ENCODE data around the gene TAGLN2. TPM values are rescaled to one million over a fixed set of nuclear protein-coding genes. Genes with fewer than 3 reads are reported as not detected.
A peak's percentile ranks its signal among the peaks of the same experiment; 100 is the strongest.

The TAGLN2 gene
- total and polyA plus RNA-seq, 10 of the 15 experiments (the other 5 are each of a cell fraction or from before 2014, with no cell fraction given) = 155 to 611 (median 363) TPM

DNA sequence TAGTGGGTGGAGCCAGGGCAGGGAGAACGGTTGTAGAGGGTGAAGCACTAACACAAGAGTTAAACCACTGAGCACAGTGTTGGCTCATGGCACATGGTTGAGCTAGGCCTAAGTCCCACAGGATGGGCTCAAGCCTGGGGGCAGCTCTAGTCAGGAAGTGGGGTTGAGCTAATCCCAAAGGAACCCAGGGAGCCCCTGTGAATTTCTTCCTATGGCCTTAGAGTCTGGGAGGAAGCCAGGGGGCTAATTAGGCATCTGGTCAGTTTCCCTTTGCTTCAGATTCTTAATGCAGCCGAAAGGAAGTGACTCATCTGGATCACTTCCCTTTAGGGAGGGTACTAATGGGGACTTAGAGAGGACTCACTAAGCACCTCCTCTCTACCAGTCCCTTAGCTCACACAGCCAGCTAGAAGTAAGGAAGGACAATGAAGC, 35.5 kb downstream of the TAGLN2 start:
- SMC1A ChIA-PET (ENCODE audit: uncharacterized antibody, unreplicated experiment) = interaction anchor here (0.6 to 12.2 kb wide), 22 partner anchors 10 to 1297 kb away, joined by 3 to 289 read pairs (median 5); partner anchors contain the start of genes CFAP45, DUSP23, FCRL6 and PIGM
- peak; percentile 64 for FAIRE-seq
- H3K36me3 ChIP-seq (ENCODE audit: control insufficient read depth in 2 of 2, insufficient read depth in 2 of 2, low read length in 1 of 2) = no peaks in the 10 kb centered on the region
- RAD21 ChIA-PET (ENCODE audit: unreplicated experiment) = interaction anchor here (0.6 to 7.6 kb wide), 23 partner anchors 9 to 677 kb away, joined by 3 to 153 read pairs (median 4); partner anchors contain the start of genes FCRL6, SLAMF8 and TAGLN2
- H2AFZ ChIP-seq (ENCODE audit: control insufficient read depth, low read depth, low read length) = peak overlapping the region; percentile 60
- peak overlapping the region; percentile 75 for H3K4me2 ChIP-seq (ENCODE audit: control insufficient read depth, insufficient read depth)
- no peaks in the 10 kb centered on the region for H3K79me2 ChIP-seq (ENCODE audit: control insufficient read depth, insufficient read depth, low read length)
- H3K27me3 ChIP-seq (replicated peaks in 1 of 2; ENCODE audit: control insufficient read depth in 2 of 2, insufficient read depth in 2 of 2, low read length in 1 of 2) = 0 out of 4 replicates have a peak, but pooled peaks cover 0 to 2% of the 10 kb centered on the region in 2 experiments
- POLR2A ChIA-PET = interaction anchor here (0.7 to 3.2 kb wide), 6 partner anchors 34 to 90 kb away, joined by 3 to 25 read pairs (median 3); partner anchors contain the start of gene TAGLN2
- 0% methylated on average over 2 of the region's 2 CpGs for WGBS (ENCODE audit: insufficient coverage, insufficient replicate concordance, low lambda C conversion rate, missing lambda C conversion rate)
- peak; percentile 94 for ATAC-seq
- peak; percentile 67 for DNase-seq (ENCODE audit: low read depth, low spot score)
- no peaks in the 10 kb centered on the region for H4K20me1 ChIP-seq (ENCODE audit: control insufficient read depth, insufficient read depth)
- H3K4me3 ChIP-seq = no peak overlapping the region
- BruUV-seq (replicated peaks) = TSS peak; percentile 64
- in situ Hi-C loops (cut with MboI) (loop anchor here (5.0 kb wide), 1 partner anchor 93 kb away; no protein-coding TSS in a partner anchor), intact Hi-C loops (cut with micrococcal nuclease; ENCODE audit: unreplicated experiment) (loop anchor here (2.0 kb wide), 3 partner anchors 51 to 675 kb away; partner anchors contain the start of gene SLAMF8)
- H3K27ac ChIP-seq (ENCODE audit: control insufficient read depth, insufficient read depth) = peak overlapping the region; percentile 59
- H3K9me3 ChIP-seq (replicated peaks; ENCODE audit: control insufficient read depth, insufficient read depth, low read length) = no peaks in the 10 kb centered on the region
- H3K9ac ChIP-seq (ENCODE audit: control insufficient read depth, insufficient read depth, low read length) = no peak overlapping the region
- CTCF ChIA-PET = interaction anchor here (0.6 to 14.8 kb wide), 24 partner anchors 10 to 758 kb away, joined by 3 to 476 read pairs (median 6); partner anchors contain the start of genes ACKR1, DUSP23, FCRL6 and SLAMF8
- peaks cover 19% of the 10 kb centered on the region for H3K4me1 ChIP-seq (ENCODE audit: control insufficient read depth, insufficient read depth, low read length)
- TF ChIP-seq ZZZ3 (IDR thresholded peaks at IDR 0.05; ENCODE audit: control insufficient read depth, insufficient read length, low read depth) = no peak
- no peak for TF ChIP-seq YBX1 (IDR thresholded peaks at IDR 0.05)
- TF ChIP-seq PAX5 (IDR thresholded peaks at IDR 0.05; ENCODE audit: borderline replicate concordance, low read depth, low read length) = no peak
- TF ChIP-seq FOXM1 (IDR thresholded peaks at IDR 0.05; ENCODE audit: low read depth, low read length) = no peak
- TF ChIP-seq ZNF274 (IDR thresholded peaks at IDR 0.05; ENCODE audit: insufficient read depth, insufficient read length) = no peak
- peak; percentile 82; the same call in 1 of the 2 replicates for TF ChIP-seq EED (IDR thresholded peaks at IDR 0.05; ENCODE audit: low read depth)
- TF ChIP-seq, protein P1, sequence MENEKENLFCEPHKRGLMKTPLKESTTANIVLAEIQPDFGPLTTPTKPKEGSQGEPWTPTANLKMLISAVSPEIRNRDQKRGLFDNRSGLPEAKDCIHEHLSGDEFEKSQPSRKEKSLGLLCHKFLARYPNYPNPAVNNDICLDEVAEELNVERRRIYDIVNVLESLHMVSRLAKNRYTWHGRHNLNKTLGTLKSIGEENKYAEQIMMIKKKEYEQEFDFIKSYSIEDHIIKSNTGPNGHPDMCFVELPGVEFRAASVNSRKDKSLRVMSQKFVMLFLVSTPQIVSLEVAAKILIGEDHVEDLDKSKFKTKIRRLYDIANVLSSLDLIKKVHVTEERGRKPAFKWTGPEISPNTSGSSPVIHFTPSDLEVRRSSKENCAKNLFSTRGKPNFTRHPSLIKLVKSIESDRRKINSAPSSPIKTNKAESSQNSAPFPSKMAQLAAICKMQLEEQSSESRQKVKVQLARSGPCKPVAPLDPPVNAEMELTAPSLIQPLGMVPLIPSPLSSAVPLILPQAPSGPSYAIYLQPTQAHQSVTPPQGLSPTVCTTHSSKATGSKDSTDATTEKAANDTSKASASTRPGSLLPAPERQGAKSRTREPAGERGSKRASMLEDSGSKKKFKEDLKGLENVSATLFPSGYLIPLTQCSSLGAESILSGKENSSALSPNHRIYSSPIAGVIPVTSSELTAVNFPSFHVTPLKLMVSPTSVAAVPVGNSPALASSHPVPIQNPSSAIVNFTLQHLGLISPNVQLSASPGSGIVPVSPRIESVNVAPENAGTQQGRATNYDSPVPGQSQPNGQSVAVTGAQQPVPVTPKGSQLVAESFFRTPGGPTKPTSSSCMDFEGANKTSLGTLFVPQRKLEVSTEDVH (IDR thresholded peaks at IDR 0.05; ENCODE audit: low read depth, partially characterized antibody) = no peak
- TF ChIP-seq EZH2 (IDR thresholded peaks at IDR 0.05; ENCODE audit: borderline replicate concordance, control insufficient read depth, low read depth, low read length) = no peak
- no peak for TF ChIP-seq TCF3 (IDR thresholded peaks at IDR 0.05; ENCODE audit: borderline replicate concordance, insufficient read depth, low read depth, low read length)
- TF ChIP-seq POU2F2 (IDR thresholded peaks at IDR 0.05; ENCODE audit: borderline replicate concordance, low read depth, low read length) = peak; percentile 45; the same call in 1 of the 3 replicates
- no peak for TF ChIP-seq NRF1 (conservative IDR thresholded peaks at IDR 0.05; ENCODE audit: low read depth, low read length)
- TF ChIP-seq ZNF207 (IDR thresholded peaks at IDR 0.05; ENCODE audit: borderline replicate concordance) = no peak
- no peak for TF ChIP-seq CBFB (IDR thresholded peaks at IDR 0.05; ENCODE audit: low read depth)
- peak; percentile 27 for TF ChIP-seq MEF2B (IDR thresholded peaks at IDR 0.05; ENCODE audit: partially characterized antibody, poor library complexity, severe bottlenecking)
- 0 out of 2 replicates have a peak, but pooled peaks have one; percentile 52 for TF ChIP-seq DPF2 (IDR thresholded peaks at IDR 0.05)
- no peak for TF ChIP-seq ZBED1 (IDR thresholded peaks at IDR 0.05; ENCODE audit: borderline replicate concordance)
- TF ChIP-seq MYB (IDR thresholded peaks at IDR 0.05; ENCODE audit: borderline replicate concordance, low read depth, low read length) = no peak
- TF ChIP-seq NR2C2 (IDR thresholded peaks at IDR 0.05; ENCODE audit: borderline replicate concordance, control insufficient read depth, insufficient read length, low read depth) = no peak
- no peak for TF ChIP-seq EGR1 (IDR thresholded peaks at IDR 0.05; ENCODE audit: borderline replicate concordance in 1 of 2, low read depth in 2 of 2, low read length in 2 of 2)
- no peak for TF ChIP-seq ESRRA (IDR thresholded peaks at IDR 0.05; ENCODE audit: low read length)
- no peak for TF ChIP-seq NFYA (IDR thresholded peaks at IDR 0.05; ENCODE audit: borderline replicate concordance, low read depth, low read length)
- no peak for TF ChIP-seq PAX8 (IDR thresholded peaks at IDR 0.05)

All from GM12878 (cell line).